Nephron (organoid): ENCODE results near the gene PPP1R14B.

Experiments
- H3K27ac Mint-ChIP-seq, 3 experiments: 2 replicates each; pipeline ENCODE4 v1.8.0; 2020; ENCODE audit warnings: mixed read lengths in 3 of 3, mild to moderate bottlenecking in 2 of 3, moderate library complexity in 1 of 3
- H3K27me3 Mint-ChIP-seq: 2 replicates; pipeline ENCODE4 v1.8.0; 2021; ENCODE audit warnings: low read depth, mild to moderate bottlenecking, moderate library complexity, mixed read lengths
- H3K36me3 Mint-ChIP-seq: 2 replicates; pipeline ENCODE4 v1.8.0; 2020; ENCODE audit warnings: low read depth, mixed read lengths
- H3K4me1 Mint-ChIP-seq: 2 replicates; pipeline ENCODE4 v1.8.0; 2020; ENCODE audit warnings: mixed read lengths
- H3K4me3 Mint-ChIP-seq, 3 experiments: 2 replicates each; pipeline ENCODE4 v1.8.0; 2020; ENCODE audit warnings: mild to moderate bottlenecking in 3 of 3, mixed read lengths in 3 of 3, moderate library complexity in 2 of 3
- H3K9me3 Mint-ChIP-seq: 2 replicates; pipeline ENCODE4 v1.8.0; 2020; ENCODE audit warnings: mixed read lengths
- CTCF ChIP-seq, 3 experiments: fragments of 200-600 bp; sonication (generic); IDR thresholded peaks; one replicate each; pipeline ENCODE4 v1.5.0; 2021; ENCODE audit warnings: antibody characterized with exemption in 3 of 3; ENCODE audit not compliant: unreplicated experiment in 3 of 3

Gene PPP1R14B

GRCh38 chr11:64237484-64237951 is 9.2 kb downstream of the PPP1R14B start:
- no peak for TF ChIP-seq CTCF (IDR thresholded peaks at IDR 0.05; ENCODE audit: unreplicated experiment in 3 of 3)
- Mint-ChIP-seq H3K36me3 (peaks cover 9% of the 10 kb centered on the region), H3K4me1 (peaks cover 42% of the 10 kb centered on the region), H3K27ac (peak overlapping the region; percentile 76 to 91 (median 86)), H3K4me3 (peak overlapping the region; percentile 61 to 68 (median 63)), H3K27me3 (no peaks in the 10 kb centered on the region), H3K9me3 (no peaks in the 10 kb centered on the region)

- Mint-ChIP-seq H3K9me3 (no peaks in the 10 kb centered on the region), H3K36me3 (peaks cover 9% of the 10 kb centered on the region), H3K4me1 (peaks cover 44% of the 10 kb centered on the region), H3K27me3 (peaks cover 4% of the 10 kb centered on the region), H3K27ac (peak overlapping the region; percentile 28 to 74 (median 55)), H3K4me3 (peak overlapping the region; percentile 84 to 90 (median 85))
- no peak for TF ChIP-seq CTCF (IDR thresholded peaks at IDR 0.05; ENCODE audit: unreplicated experiment in 3 of 3)
Measured at GRCh38 chr11:64235437-64236161, 11.1 kb downstream of the PPP1R14B start.

- H3K27ac Mint-ChIP-seq, result peak overlapping the region; percentile 28 to 74 (median 55)
- H3K27me3 Mint-ChIP-seq, result peaks cover 4% of the 10 kb centered on the region
- no peaks in the 10 kb centered on the region for H3K9me3 Mint-ChIP-seq
Measured at GRCh38 chr11:64234647-64235379, 11.9 kb downstream of the PPP1R14B start.

GRCh38 chr11:64233913-64234586 is 12.7 kb downstream of the PPP1R14B start, which contains the start of gene VEGFB:
Gene VEGFB, plus strand, starts transcription at chr11:64234584. Its CDS starts 250 bp downstream, at chr11:64234834.
- no peak for TF ChIP-seq CTCF (IDR thresholded peaks at IDR 0.05; ENCODE audit: unreplicated experiment in 3 of 3)
- peaks cover 46% of the 10 kb centered on the region for H3K4me1 Mint-ChIP-seq
- H3K4me3 Mint-ChIP-seq, result peak within 1 kb of the TSS; percentile 84 to 92 (median 90)
- no peaks in the 10 kb centered on the region for H3K9me3 Mint-ChIP-seq
- peaks cover 9% of the 10 kb centered on the region for H3K36me3 Mint-ChIP-seq
- H3K27ac Mint-ChIP-seq, result peak within 1 kb of the TSS; percentile 55 to 84 (median 68)
- peaks cover 4% of the 10 kb centered on the region for H3K27me3 Mint-ChIP-seq

More at GRCh38 chr11:64234647-64235379, 11.9 kb downstream of the PPP1R14B start:
- peaks cover 9% of the 10 kb centered on the region for H3K36me3 Mint-ChIP-seq
- peak in 1 of 3 experiments; percentile 14 for TF ChIP-seq CTCF (IDR thresholded peaks at IDR 0.05; ENCODE audit: unreplicated experiment in 3 of 3)
- H3K4me3 Mint-ChIP-seq, result peak overlapping the region; percentile 84 to 90 (median 85)
- H3K4me1 Mint-ChIP-seq, result peaks cover 43% of the 10 kb centered on the region

GRCh38 chr11:64232967-64233315 is 13.8 kb downstream of the PPP1R14B start:
- no peak for TF ChIP-seq CTCF (IDR thresholded peaks at IDR 0.05; ENCODE audit: unreplicated experiment in 3 of 3)
- H3K27me3 Mint-ChIP-seq, result peaks cover 4% of the 10 kb centered on the region
- H3K4me1 Mint-ChIP-seq, result peaks cover 38% of the 10 kb centered on the region
- no peaks in the 10 kb centered on the region for H3K9me3 Mint-ChIP-seq
- peaks cover 3% of the 10 kb centered on the region for H3K36me3 Mint-ChIP-seq
- H3K27ac Mint-ChIP-seq, result peak overlapping the region in 2 of 3 experiments; percentile 37 to 69
- peak overlapping the region; percentile 84 to 92 (median 89) for H3K4me3 Mint-ChIP-seq
